Natural killer cell (primary cell): ENCODE data around the gene MAN1C1. TPM values are rescaled to one million over a fixed set of nuclear protein-coding genes. Genes with fewer than 3 reads are reported as not detected.

Experiments
- ATAC-seq, 3 donors: fragments of 150-1000 bp in 2 of 3; fragments of 200-7000 bp in 1 of 3; cut with Tn5 transposase; 1 replicate in 1 of 3; 2 replicates in 2 of 3; pipeline ENCODE4 v1.10.0; 2021; ENCODE audit warnings: mild to moderate bottlenecking in 2 of 3, moderate library complexity in 2 of 3
- DNase-seq, 2 donors: peaks; one replicate each; pipeline versions ENCODE4 v3.0.0 to v3.0.0-alpha.2; 2013 to 2021; ENCODE audit warnings: mixed read lengths in 1 of 2
- H3K27ac ChIP-seq: one replicate; pipeline ENCODE4 v1.5.1; 2013; ENCODE audit warnings: mild to moderate bottlenecking, low read length
- H3K27me3 ChIP-seq: one replicate; pipeline ENCODE4 v1.6.1; 2013; ENCODE audit warnings: low read length; ENCODE audit not compliant: control insufficient read depth, insufficient read depth
- H3K36me3 ChIP-seq: one replicate; pipeline ENCODE4 v1.6.1; 2013; ENCODE audit warnings: low read length; ENCODE audit not compliant: control insufficient read depth, insufficient read depth
- H3K4me1 ChIP-seq: one replicate; pipeline ENCODE4 v1.6.1; 2013; ENCODE audit warnings: low read length; ENCODE audit not compliant: control insufficient read depth, insufficient read depth
- H3K4me3 ChIP-seq: one replicate; pipeline ENCODE4 v1.5.1; 2013; ENCODE audit warnings: low read length
- H3K9me3 ChIP-seq: one replicate; pipeline ENCODE4 v1.6.1; 2013; ENCODE audit warnings: low read length; ENCODE audit not compliant: control insufficient read depth, insufficient read depth
- H3K27ac Mint-ChIP-seq, 2 donors: one replicate each; pipeline ENCODE4 v1.8.0; 2022; ENCODE audit warnings: mild to moderate bottlenecking in 2 of 2, mixed read lengths in 2 of 2, moderate library complexity in 1 of 2
- H3K27me3 Mint-ChIP-seq, 2 donors: one replicate each; pipeline ENCODE4 v1.8.0; 2022; ENCODE audit warnings: low read depth in 2 of 2, mixed read lengths in 2 of 2
- H3K36me3 Mint-ChIP-seq: one replicate; pipeline ENCODE4 v1.8.0; 2022; ENCODE audit warnings: mixed read lengths
- H3K4me1 Mint-ChIP-seq, 2 donors: one replicate each; pipeline ENCODE4 v1.8.0; 2022; ENCODE audit warnings: mixed read lengths in 2 of 2
- H3K4me3 Mint-ChIP-seq: one replicate; pipeline ENCODE4 v1.8.0; 2022; ENCODE audit warnings: mild to moderate bottlenecking, moderate library complexity, mixed read lengths
- H3K9me3 Mint-ChIP-seq, 2 donors: one replicate each; pipeline ENCODE4 v1.8.0; 2022; ENCODE audit warnings: mixed read lengths in 2 of 2
- CTCF ChIP-seq: fragments of 200-600 bp; IDR thresholded peaks from one replicate; pipeline ENCODE4 v1.8.0; 2022; ENCODE audit warnings: antibody characterized with exemption
- WGBS: methylation state at CpG from one replicate; pipeline ENCODE4 v1.1.7; 2013; ENCODE audit warnings: missing lambda C conversion rate; ENCODE audit not compliant: insufficient coverage; 5-methylcytosine and 5-hydroxymethylcytosine counted together
- intact Hi-C: fragments of 100-400 bp; cut with micrococcal nuclease; formaldehyde crosslinking; loops from one replicate; pipeline ENCODE4 v1.14.2; 2022
- total RNA-seq, 4 donors: library from RNA; stranded (reverse); fragments of 120-200 nt in 1 of 4; gene quantifications; one replicate each; pipeline versions ENCODE4 v1.2.3 to v1.2.4, GENCODE V29; 2013 to 2022

Gene MAN1C1
- total RNA-seq, 3 donors from 2014 or later (not counting 1 experiment from before 2014, with no cell fraction given), result 3.6 to 7.5 (median 7.1) TPM

- H3K4me1 Mint-ChIP-seq, result peaks cover 22 to 24% of the 10 kb centered on the region in 2 donors
- no peak for ATAC-seq
Observed at GRCh38 chr1:25701030-25701785, 84.6 kb downstream of the MAN1C1 start.

GRCh38 chr1:25702101-25702775 is 85.6 kb downstream of the MAN1C1 start:
- no peak overlapping the region for H3K27ac ChIP-seq
- no peaks in the 10 kb centered on the region for H3K36me3 ChIP-seq
- Mint-ChIP-seq H3K27me3 (peaks cover 21 to 40% of the 10 kb centered on the region in 2 donors), H3K27ac (no peak overlapping the region), H3K4me3 (no peak overlapping the region), H3K36me3 (no peaks in the 10 kb centered on the region), H3K9me3 (peaks cover 0 to 2% of the 10 kb centered on the region in 2 donors), H3K4me1 (peaks cover 24% of the 10 kb centered on the region in 2 donors)
- 95% methylated on average over 11 of the region's 11 CpGs for WGBS
- no peaks in the 10 kb centered on the region for H3K9me3 ChIP-seq
- TF ChIP-seq CTCF, result no peak
- DNase-seq, result no peak
- H3K27me3 ChIP-seq, result peaks cover 15% of the 10 kb centered on the region
- peaks cover 13% of the 10 kb centered on the region for H3K4me1 ChIP-seq
- ATAC-seq, result no peak
- intact Hi-C loops, result loop anchor here (5.0 to 10.0 kb wide), 2 partner anchors 57 to 85 kb away; partner anchors contain the start of gene MAN1C1
- no peak overlapping the region for H3K4me3 ChIP-seq

More at GRCh38 chr1:25701030-25701785, 84.6 kb downstream of the MAN1C1 start:
- H3K9me3 Mint-ChIP-seq, result peaks cover 0 to 2% of the 10 kb centered on the region in 2 donors
- no peak for TF ChIP-seq CTCF
- no peaks in the 10 kb centered on the region for H3K36me3 Mint-ChIP-seq
- H3K27ac Mint-ChIP-seq, result no peak overlapping the region
- H3K4me3 ChIP-seq, result no peak overlapping the region
- H3K4me1 ChIP-seq, result peaks cover 13% of the 10 kb centered on the region
- peaks cover 19 to 38% of the 10 kb centered on the region in 2 donors for H3K27me3 Mint-ChIP-seq
- WGBS, result 91% methylated on average over 9 of the region's 9 CpGs
- H3K27me3 ChIP-seq, result peaks cover 14% of the 10 kb centered on the region
- H3K4me3 Mint-ChIP-seq, result no peak overlapping the region
- intact Hi-C loops, result loop anchor here (5.0 to 10.0 kb wide), 2 partner anchors 56 to 84 kb away; partner anchors contain the start of gene MAN1C1
- no peak for DNase-seq
- H3K36me3 ChIP-seq, result no peaks in the 10 kb centered on the region
- H3K9me3 ChIP-seq, result no peaks in the 10 kb centered on the region
- H3K27ac ChIP-seq, result no peak overlapping the region

GRCh38 chr1:25703041-25703440 is 86.5 kb downstream of the MAN1C1 start:
- ATAC-seq (no peak), DNase-seq (no peak)
- intact Hi-C loops, result loop anchor here (5.0 to 10.0 kb wide), 2 partner anchors 58 to 86 kb away; partner anchors contain the start of gene MAN1C1
- no peak for TF ChIP-seq CTCF
- H3K4me3 Mint-ChIP-seq, result no peak overlapping the region
- Histone ChIP-seq H3K27me3 (peaks cover 15% of the 10 kb centered on the region), H3K4me1 (peaks cover 13% of the 10 kb centered on the region), H3K9me3 (no peaks in the 10 kb centered on the region), H3K27ac (no peak overlapping the region), H3K36me3 (no peaks in the 10 kb centered on the region), H3K4me3 (no peak overlapping the region)
- no peaks in the 10 kb centered on the region for H3K36me3 Mint-ChIP-seq
- H3K27me3 Mint-ChIP-seq, result peaks cover 18 to 37% of the 10 kb centered on the region in 2 donors
- 82% methylated on average over 2 of the region's 5 CpGs for WGBS
- H3K27ac Mint-ChIP-seq, result no peak overlapping the region
- peaks cover 24% of the 10 kb centered on the region in 2 donors for H3K4me1 Mint-ChIP-seq
- H3K9me3 Mint-ChIP-seq, result peaks cover 0 to 2% of the 10 kb centered on the region in 2 donors
